Activated T-cell treated with anti-CD3 and anti-CD28 coated beads, Interleukin-2, amount 50 U/mL, for 48 hours (primary cell): ENCODE data around the gene ZNF185.
"Not testable (repeated sequence)": the region's sequence is repeated elsewhere in the genome, so short reads cannot be mapped to it uniquely, and the experiment has no call there.

Experiments
- DNase-seq, 2 experiments: peaks; one replicate each; pipeline ENCODE4 v3.0.0-alpha.2; 2020

ZNF185 gene

GRCh38 chrX:152895724-152896420, 2.0 kb upstream of the ZNF185 start:
- no peak for DNase-seq

- no peak for DNase-seq
Observed at GRCh38 chrX:152896450-152896849, 1.4 kb upstream of the ZNF185 start.

GRCh38 chrX:152898442-152898841, 575 bp downstream of the ZNF185 start:
- no peak for DNase-seq

- DNase-seq, result no peak
Observed at GRCh38 chrX:152899111-152899873, 1.4 kb downstream of the ZNF185 start.

GRCh38 chrX:152899874-152900719, 2.2 kb downstream of the ZNF185 start:
- no peak for DNase-seq

GRCh38 chrX:152900937-152901445, 3.1 kb downstream of the ZNF185 start:
- DNase-seq, result no peak

GRCh38 chrX:152901816-152902501, 4.1 kb downstream of the ZNF185 start:
- no peak for DNase-seq

- no peak for DNase-seq
Observed at GRCh38 chrX:152902502-152902820, 4.6 kb downstream of the ZNF185 start.

GRCh38 chrX:152903589-152903988, 5.7 kb downstream of the ZNF185 start:
- no peak for DNase-seq

- DNase-seq, result peak; percentile 69 to 71
Observed at GRCh38 chrX:152904151-152905080, 6.5 kb downstream of the ZNF185 start.

- DNase-seq, result no peak
Observed at GRCh38 chrX:152905081-152905420, 7.2 kb downstream of the ZNF185 start.

- DNase-seq, result no peak
Observed at GRCh38 chrX:152907084-152907651, 9.3 kb downstream of the ZNF185 start.

- no peak for DNase-seq
Observed at GRCh38 chrX:152908486-152908885, 10.6 kb downstream of the ZNF185 start.

- DNase-seq, result not testable (repeated sequence)
Observed at GRCh38 chrX:152910018-152910417, 12.2 kb downstream of the ZNF185 start.

- no peak for DNase-seq
Observed at GRCh38 chrX:152912106-152912505, 14.2 kb downstream of the ZNF185 start.

GRCh38 chrX:152912641-152913040, 14.8 kb downstream of the ZNF185 start:
- no peak for DNase-seq

- no peak for DNase-seq
Observed at GRCh38 chrX:152913346-152913745, 15.5 kb downstream of the ZNF185 start.

GRCh38 chrX:152913910-152914309, 16.0 kb downstream of the ZNF185 start:
- DNase-seq, result no peak

- peak; percentile 33 to 44 for DNase-seq
Observed at GRCh38 chrX:152915541-152916241, 17.8 kb downstream of the ZNF185 start.
